Suppressor macrophage treated with lipopolysaccharide for 1 hour (primary cell): ENCODE data around the gene ARHGEF2.

ENCODE experiments used
- DNase-seq, 3 donors: peaks; one replicate each; pipeline ENCODE4 v3.0.0-alpha.2; 2020 to 2022

Gene ARHGEF2

DNA sequence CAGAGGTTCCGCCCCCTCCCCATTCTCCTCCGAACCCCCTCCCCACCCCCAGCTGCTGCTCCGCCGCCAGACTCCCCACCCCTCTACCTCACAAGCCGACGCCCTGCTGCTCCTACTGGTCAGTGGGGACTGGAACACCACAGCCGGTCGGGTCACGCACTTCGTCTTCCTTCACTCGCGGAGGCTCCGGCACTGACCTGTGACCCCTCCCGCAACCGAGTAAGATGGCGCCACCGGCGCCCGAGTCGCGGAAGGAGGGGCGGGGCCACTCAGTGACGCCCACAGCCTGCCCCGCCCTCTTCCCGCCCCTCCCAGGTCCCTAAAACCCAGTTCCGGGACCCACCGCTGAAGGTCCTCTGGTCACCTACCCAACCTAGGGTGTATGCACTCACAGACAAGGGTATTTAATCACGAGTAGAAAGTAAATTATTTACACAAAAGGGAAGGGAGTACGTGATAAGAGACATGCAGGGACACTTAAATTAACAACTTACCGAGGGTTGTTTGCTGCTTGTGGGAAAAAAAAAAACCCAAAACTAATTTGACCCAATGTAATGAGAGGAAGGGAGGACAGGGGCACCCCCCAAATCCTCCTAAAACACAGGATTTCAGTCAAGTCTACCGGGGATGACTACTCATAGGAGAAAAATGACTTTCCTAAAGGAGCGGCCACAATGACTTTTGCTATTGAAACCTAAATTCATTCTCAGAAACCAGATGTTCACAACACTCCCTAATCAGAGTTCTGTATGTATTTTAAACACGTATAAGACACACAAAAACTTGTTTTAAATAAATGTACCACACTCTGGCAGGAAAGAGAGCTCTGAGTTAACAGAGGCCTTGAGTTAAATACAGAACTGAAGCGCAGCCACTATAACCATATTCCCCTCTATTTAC is 66.9 kb downstream of the ARHGEF2 start, which contains the start of gene RIT1:
Gene RIT1, minus strand, starts transcription at position 194 of the 900 bp plus-strand sequence. CDS start 588 bp downstream, outside the sequence.
- DNase-seq: peak; percentile 91 to 97 (median 95)

DNA sequence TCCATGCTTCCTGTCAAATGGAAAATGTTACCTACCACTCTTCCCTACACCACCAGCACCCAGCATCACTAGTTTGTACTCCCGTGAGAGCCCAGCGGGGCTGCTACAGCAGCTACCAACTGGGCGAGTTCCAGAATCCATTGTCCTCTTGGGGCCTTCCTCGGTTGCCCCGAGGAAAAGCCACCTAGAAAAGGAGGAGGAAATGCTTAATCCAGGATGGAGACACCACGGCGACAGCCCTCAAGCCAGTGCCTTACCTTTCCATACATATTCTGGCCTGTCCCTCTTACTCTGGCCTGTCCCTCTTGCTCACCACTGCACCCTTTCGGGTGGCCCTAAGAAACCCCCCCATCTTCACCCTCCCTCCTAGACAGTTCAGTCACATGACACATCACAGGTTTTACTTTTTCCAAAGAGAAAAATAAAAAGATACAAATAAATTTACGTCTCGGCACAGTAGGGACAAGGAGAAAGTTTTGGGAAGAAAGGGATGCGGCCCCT is 67.7 kb downstream of the ARHGEF2 start:
- peak; percentile 30 to 43 (median 35) for DNase-seq

DNA sequence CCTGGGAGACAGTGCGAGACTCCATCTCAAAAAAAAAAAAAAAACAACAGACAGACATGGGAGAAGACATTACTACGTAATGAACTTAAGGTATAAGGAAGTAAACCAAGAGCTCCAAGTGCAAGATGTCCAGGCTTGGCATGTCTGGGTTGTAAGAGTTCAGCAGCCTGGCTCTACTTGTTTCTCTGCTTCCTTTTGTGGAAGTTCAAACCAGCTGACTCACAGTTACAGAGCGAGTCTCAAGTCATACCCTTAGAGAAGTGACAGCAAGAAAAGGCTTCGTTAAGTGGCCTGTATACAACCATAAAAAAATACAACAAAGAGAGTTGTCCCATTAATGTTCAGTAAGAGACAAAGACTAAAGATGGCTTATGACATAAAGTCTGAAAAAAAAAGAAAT is 68.5 kb downstream of the ARHGEF2 start:
- DNase-seq: peak; percentile 81 to 91 (median 86)

DNA sequence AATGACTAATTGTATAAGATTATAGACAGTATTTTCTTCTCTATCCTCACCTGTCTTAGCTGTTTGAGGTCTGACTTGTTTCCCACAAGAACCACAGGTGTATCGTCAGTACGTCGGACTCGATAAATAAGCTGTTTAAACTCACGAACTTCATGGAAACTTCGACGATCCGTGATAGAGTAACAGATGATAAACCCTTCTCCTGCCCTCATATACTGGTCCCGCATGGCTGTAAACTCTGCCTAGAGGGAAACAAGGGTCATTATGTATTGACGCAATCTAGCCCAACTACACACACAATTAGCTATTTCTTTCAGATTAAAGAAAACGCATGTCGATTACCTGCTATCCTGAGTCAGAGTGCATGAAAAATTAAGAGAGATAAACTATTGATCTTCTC is 74.1 kb downstream of the ARHGEF2 start:
- DNase-seq: no peak

DNA sequence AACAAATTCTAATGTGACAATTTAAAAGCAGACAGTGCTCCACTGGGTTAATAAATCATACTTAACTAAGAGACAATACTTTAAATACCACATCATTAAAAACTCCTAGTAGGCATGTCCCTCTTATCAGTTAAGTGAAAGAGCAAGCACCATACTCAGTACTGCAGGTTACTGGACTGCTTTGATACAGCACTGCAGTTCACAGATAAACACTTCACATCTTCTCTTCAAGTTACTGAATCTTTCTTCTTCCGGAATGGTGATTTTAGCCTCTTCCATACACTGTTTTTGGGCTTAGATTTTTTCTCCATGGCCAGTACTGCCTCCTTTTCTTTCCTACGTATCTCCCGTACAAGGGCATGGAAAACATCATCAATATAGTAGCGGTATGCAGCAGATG is 78.2 kb downstream of the ARHGEF2 start:
- DNase-seq: no peak

DNA sequence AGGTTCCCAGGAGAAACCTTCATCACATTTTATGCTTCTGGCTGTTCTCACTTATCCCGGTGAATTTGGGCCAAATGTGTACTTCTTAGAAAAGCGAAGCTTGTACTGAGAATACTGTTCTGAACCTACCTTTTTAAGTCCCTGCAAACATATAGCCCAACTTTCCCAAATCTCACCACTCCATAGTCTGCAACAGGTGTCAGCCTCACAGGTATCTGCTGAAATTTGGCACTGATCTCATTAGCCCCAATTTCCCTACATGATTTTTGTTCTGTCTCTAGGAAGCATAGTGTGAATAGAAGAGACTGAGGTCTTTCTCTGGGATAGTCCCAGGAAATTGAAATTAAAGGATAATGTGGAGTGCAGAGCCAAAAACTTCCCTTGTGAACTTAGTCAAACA is 78.7 kb downstream of the ARHGEF2 start:
- DNase-seq: no peak

DNA sequence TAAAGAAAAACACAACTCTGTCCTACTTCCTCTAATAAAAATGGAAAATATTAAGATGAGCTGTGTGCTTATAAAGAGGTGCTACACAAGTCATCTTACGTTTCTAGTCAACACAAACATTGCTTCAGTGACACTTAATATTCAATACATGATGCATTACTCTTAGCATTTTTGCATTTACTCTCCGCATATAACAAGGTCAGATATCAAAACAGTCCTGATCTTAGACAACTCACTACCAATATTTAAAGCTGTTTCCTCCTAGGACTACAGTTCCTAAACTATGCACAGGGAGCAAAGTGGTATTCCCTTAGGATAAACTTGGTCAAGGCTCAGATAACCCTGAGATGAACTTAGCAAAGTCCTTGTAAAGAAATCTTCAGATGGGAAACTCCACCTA is 79.5 kb downstream of the ARHGEF2 start:
- no peak for DNase-seq

DNA sequence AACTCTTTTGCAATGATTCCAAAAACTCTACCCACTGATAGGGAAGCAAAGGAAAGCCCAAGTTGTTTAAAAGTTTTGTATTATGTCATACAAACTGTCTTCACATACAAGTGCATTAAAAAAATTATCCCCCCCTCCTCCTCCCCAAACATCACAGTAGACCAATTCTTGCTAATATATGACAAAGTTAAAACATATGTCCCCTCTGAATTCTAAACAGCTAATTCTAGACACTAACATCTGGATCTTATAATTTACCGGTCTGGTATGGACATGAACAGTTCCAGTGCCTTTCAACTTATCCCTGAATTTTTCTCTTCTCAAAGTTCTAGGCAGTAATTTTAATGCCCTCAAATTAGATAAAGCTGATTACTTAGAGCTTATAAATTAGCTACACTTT is 80.6 kb downstream of the ARHGEF2 start:
- DNase-seq: no peak
